Glomerular visceral epithelial cell (primary cell): ENCODE data around the gene NR5A1.

Source experiments
- DNase-seq: peaks from one replicate; pipeline ENCODE4 v3.0.0-alpha.2; 2016; ENCODE audit errors: extremely low spot score

The NR5A1 gene

GRCh38 chr9:124506931-124507879 is at the start of gene NR5A1:
NR5A1 (minus strand) TSS chr9:124507399; CDS start chr9:124503395, 4,004 bp downstream.
- no peak for DNase-seq

- DNase-seq = no peak
Measured at GRCh38 chr9:124555043-124555442, 47.8 kb upstream of the NR5A1 start.

GRCh38 chr9:124553738-124554137 is 46.5 kb upstream of the NR5A1 start:
- DNase-seq = peak; percentile 80

GRCh38 chr9:124552273-124552605 is 45.0 kb upstream of the NR5A1 start:
- no peak for DNase-seq

- DNase-seq = peak; percentile 84
Measured at GRCh38 chr9:124551472-124552272, 44.5 kb upstream of the NR5A1 start.

- no peak for DNase-seq
Measured at GRCh38 chr9:124550072-124550471, 42.9 kb upstream of the NR5A1 start.

GRCh38 chr9:124549016-124549415 is 41.8 kb upstream of the NR5A1 start:
- no peak for DNase-seq

- no peak for DNase-seq
Measured at GRCh38 chr9:124544535-124544934, 37.3 kb upstream of the NR5A1 start.

- DNase-seq = no peak
Measured at GRCh38 chr9:124541824-124542223, 34.6 kb upstream of the NR5A1 start.

- DNase-seq = no peak
Measured at GRCh38 chr9:124537926-124538325, 30.7 kb upstream of the NR5A1 start.

- no peak for DNase-seq
Measured at GRCh38 chr9:124535846-124536245, 28.6 kb upstream of the NR5A1 start.

- DNase-seq = no peak
Measured at GRCh38 chr9:124532897-124533296, 25.7 kb upstream of the NR5A1 start.

- DNase-seq = no peak
Measured at GRCh38 chr9:124531115-124531514, 23.9 kb upstream of the NR5A1 start.

- DNase-seq = no peak
Measured at GRCh38 chr9:124530246-124530645, 23.0 kb upstream of the NR5A1 start.

- DNase-seq = peak; percentile 26
Measured at GRCh38 chr9:124527781-124528180, 20.6 kb upstream of the NR5A1 start.

- no peak for DNase-seq
Measured at GRCh38 chr9:124526174-124526573, 19.0 kb upstream of the NR5A1 start.

GRCh38 chr9:124522121-124523098 is 15.2 kb upstream of the NR5A1 start:
- DNase-seq = no peak

- no peak for DNase-seq
Measured at GRCh38 chr9:124521142-124521541, 13.9 kb upstream of the NR5A1 start.

GRCh38 chr9:124520206-124520596 is 13.0 kb upstream of the NR5A1 start:
- DNase-seq = no peak

GRCh38 chr9:124518116-124518515 is 10.9 kb upstream of the NR5A1 start:
- DNase-seq = no peak

- no peak for DNase-seq
Measured at GRCh38 chr9:124517600-124517999, 10.4 kb upstream of the NR5A1 start.

- DNase-seq = no peak
Measured at GRCh38 chr9:124514874-124515273, 7.7 kb upstream of the NR5A1 start.
